K562 (cell line): ENCODE results near the gene IL10. TPM values are rescaled to one million over a fixed set of nuclear protein-coding genes. Genes with fewer than 3 reads are reported as not detected.

Experiments
- ATAC-seq: fragments of 200-7000 bp; cut with Tn5 transposase; 3 replicates; pipeline ENCODE4 v1.9.1; 2020; ENCODE audit warnings: moderate library complexity
- BruUV-seq: library from RNA; stranded (reverse); fragments of 400-500 nt; replicated peaks from 2 replicates; lab custom pipeline; 2021; lab: Mats Ljungman, UMichigan
- CTCF ChIA-PET: fragments of 300-600 bp; formaldehyde crosslinking; extraction: SDS; loops from one replicate; lab custom pipeline; 2021; ENCODE audit warnings: low intra/inter-chr PET ratio; lab: Yijun Ruan, JAX
- POLR2A ChIA-PET: fragments of 300-600, 350-650 bp; sonication (Branson Sonifier 250); formaldehyde crosslinking; extraction: SDS; loops from one replicate; lab custom pipeline; 2021; ENCODE audit warnings: antibody characterized with exemption, inconsistent platforms; lab: Yijun Ruan, JAX
- DNase-seq, 4 experiments: peaks; one replicate each; pipeline versions ENCODE4 v3.0.0 to v3.0.0-alpha.2; 2011 to 2018; ENCODE audit warnings: low spot score in 3 of 4, mixed read lengths in 3 of 4; ENCODE audit errors: extremely low read depth in 1 of 4
- FAIRE-seq: peaks from 2 replicates; lab custom pipeline; 2011; peaks lifted over from hg19 to GRCh38; lab: Jason Lieb, UNC
- H2AFZ ChIP-seq: 2 replicates; pipeline ENCODE4 v1.6.0; 2011; ENCODE audit warnings: low read depth, low read length, control low read depth, inconsistent platforms
- H3K27ac ChIP-seq: fragments of 200-600 bp; 3 replicates; pipeline ENCODE4 v1.8.0; 2011; ENCODE audit warnings: low read depth, mild to moderate bottlenecking, control low read depth, inconsistent platforms, low read length, moderate library complexity, mixed read lengths; ENCODE audit errors: extremely low read depth
- H3K27me3 ChIP-seq, 2 experiments: fragments of 300-600 bp in 1 of 2; 2 replicates in 1 of 2; 3 replicates in 1 of 2; pipeline versions ENCODE4 v1.6.0 to v1.8.0; 2011; ENCODE audit warnings: inconsistent platforms in 2 of 2, low read length in 2 of 2, mild to moderate bottlenecking in 1 of 2, mixed read lengths in 1 of 2, moderate library complexity in 1 of 2; ENCODE audit not compliant: control insufficient read depth in 2 of 2, insufficient read depth in 2 of 2
- H3K36me3 ChIP-seq: fragments of 300-600 bp; 3 replicates; pipeline ENCODE4 v1.8.0; 2011; ENCODE audit warnings: mild to moderate bottlenecking, low read length, inconsistent platforms; ENCODE audit not compliant: control insufficient read depth, insufficient read depth
- H3K4me1 ChIP-seq, 2 experiments: fragments of 200-600 bp in 1 of 2; replicated peaks in 1 of 2; 2 replicates in 1 of 2; 3 replicates in 1 of 2; pipeline versions ENCODE4 v1.5.1 to v1.8.0; 2011; ENCODE audit warnings: inconsistent platforms in 2 of 2, low read length in 2 of 2, mild to moderate bottlenecking in 1 of 2, mixed read lengths in 1 of 2, moderate library complexity in 1 of 2; ENCODE audit not compliant: control insufficient read depth in 2 of 2, insufficient read depth in 2 of 2
- H3K4me2 ChIP-seq: 2 replicates; pipeline ENCODE4 v1.6.1; 2011; ENCODE audit warnings: low read length, control low read depth, inconsistent platforms, mixed read lengths; ENCODE audit not compliant: insufficient read depth
- H3K4me3 ChIP-seq: fragments of 200-600 bp; sonication (generic), shearing (Covaris generic); 2 replicates; pipeline ENCODE4 v1.5.1; 2016; ENCODE audit warnings: control low read depth, inconsistent platforms
- H3K79me2 ChIP-seq: fragments of 200-600 bp; 3 replicates; pipeline ENCODE4 v1.8.0; 2011; ENCODE audit warnings: low read length, inconsistent platforms; ENCODE audit not compliant: control insufficient read depth, insufficient read depth
- H3K9ac ChIP-seq, 2 experiments: 2 replicates each; pipeline versions ENCODE4 v1.6.0 to v1.6.1; 2011; ENCODE audit warnings: low read depth in 2 of 2, low read length in 2 of 2, control low read depth in 1 of 2, inconsistent platforms in 1 of 2, mild to moderate bottlenecking in 1 of 2, mixed read lengths in 1 of 2; ENCODE audit not compliant: insufficient read depth in 1 of 2
- H3K9me1 ChIP-seq: one replicate; pipeline ENCODE4 v1.6.0; 2011; ENCODE audit warnings: inconsistent platforms, mild to moderate bottlenecking, low read length, moderate library complexity; ENCODE audit not compliant: control insufficient read depth, insufficient read depth
- H3K9me3 ChIP-seq: replicated peaks from 2 replicates; pipeline ENCODE4 v1.5.1; 2011; ENCODE audit warnings: low read depth, low read length, inconsistent platforms; ENCODE audit not compliant: control insufficient read depth, insufficient read depth
- H4K20me1 ChIP-seq: replicated peaks from 2 replicates; pipeline ENCODE4 v1.6.1; 2011; ENCODE audit warnings: low read length, inconsistent platforms, mixed read lengths; ENCODE audit not compliant: control insufficient read depth, insufficient read depth
- FUS ChIP-seq: fragments of 200-400 bp; formaldehyde crosslinking; optimal IDR thresholded peaks from 2 replicates; pipeline ENCODE3; 2017; ENCODE audit warnings: low read depth, low read length
- ILK ChIP-seq: fragments of 450-650 bp; IDR thresholded peaks from 2 replicates; pipeline ENCODE4 v1.6.1; 2016; ENCODE audit warnings: missing genetic modification characterization, low read depth, mild to moderate bottlenecking, missing compliant biosample characterization, moderate library complexity, borderline replicate concordance
- MEIS2 ChIP-seq: fragments of 450-650 bp; IDR thresholded peaks from 2 replicates; pipeline ENCODE4 v1.6.1; 2014; ENCODE audit warnings: mild to moderate bottlenecking; ENCODE audit not compliant: partially characterized antibody
- PCBP2 ChIP-seq: fragments of 200-400 bp; formaldehyde crosslinking; IDR thresholded peaks from 2 replicates; pipeline ENCODE4 v1.6.1; 2018; ENCODE audit warnings: low read length, low read depth, mild to moderate bottlenecking, moderate library complexity; ENCODE audit not compliant: poor library complexity, severe bottlenecking
- ZNF165 ChIP-seq: fragments of 250-450 bp; sonication (Bioruptor Pico); IDR thresholded peaks from 2 replicates; pipeline ENCODE4 v1.4.0; 2020; ENCODE audit warnings: borderline replicate concordance
- ZNF239 ChIP-seq: fragments of 250-450 bp; sonication (Bioruptor Pico); IDR thresholded peaks from 2 replicates; pipeline ENCODE4 v1.4.0; 2020; ENCODE audit warnings: mild to moderate bottlenecking
- ZNF274 ChIP-seq: IDR thresholded peaks from 2 replicates; pipeline ENCODE4 v1.6.1; 2011; ENCODE audit warnings: low read depth, mild to moderate bottlenecking, low read length, moderate library complexity, borderline replicate concordance
- ZNF316 ChIP-seq: fragments of 450-650 bp; IDR thresholded peaks from 2 replicates; pipeline ENCODE4 v1.6.1; 2016
- ZNF668 ChIP-seq: fragments of 250-450 bp; sonication (Bioruptor Pico); IDR thresholded peaks from 2 replicates; pipeline ENCODE4 v1.8.0; 2022; ENCODE audit warnings: mild to moderate bottlenecking, inconsistent platforms
- WGBS: fragments of 100-300 bp; shearing (Covaris generic); methylation state at CpG from one replicate; pipeline ENCODE4 v1.1.6; 2016; ENCODE audit warnings: low coverage, mixed read lengths; ENCODE audit not compliant: insufficient coverage; ENCODE audit errors: missing lambda C conversion rate; 5-methylcytosine and 5-hydroxymethylcytosine counted together
- in situ Hi-C: fragments of 300-500 bp; cut with MboI; formaldehyde crosslinking; loops from 4 replicates; pipeline ENCODE4 v1.15.0; 2018; ENCODE audit warnings: inconsistent platforms, mixed read lengths
- intact Hi-C: fragments of 100-400 bp; cut with micrococcal nuclease; formaldehyde crosslinking; loops from 2 replicates; pipeline ENCODE4 v1.14.2; 2022
- polyA plus RNA-seq, 8 experiments: library from polyadenylated mRNA; depleted of rRNA in 4 of 8; stranded (reverse) in 5 of 8; unstranded in 3 of 8; fragments of >200 nt; fragmentation: Nextera tagmentation in 2 of 8; fragmentation: Illumina TruSeq in 1 of 8; extraction: Ambion mirVana in 2 of 8; extraction: Trizol in 1 of 8; gene quantifications; 2 replicates each; pipeline versions ENCODE4 v1.2.1 to v1.2.3, GENCODE V29; 2011 to 2014; ENCODE audit warnings: inconsistent platforms in 1 of 8, missing spikeins in 1 of 8
- total RNA-seq, 7 experiments: library from RNA; depleted of rRNA in 6 of 7; stranded (reverse); fragments of >200 nt in 6 of 7; fragmentation: Illumina TruSeq in 2 of 7; extraction: Trizol in 2 of 7; gene quantifications; 2 replicates each; pipeline versions ENCODE4 v1.2.1 to v1.2.3, GENCODE V29; 2011 to 2021; ENCODE audit warnings: low replicate concordance in 1 of 7
- TF ChIP-seq, protein P1 (sequence below): fragments of 450-650 bp; IDR thresholded peaks from 2 replicates; pipeline ENCODE4 v1.7.0; 2016; ENCODE audit warnings: borderline replicate concordance
- TF ChIP-seq, protein P2 (sequence below): fragments of 200-800 bp; sonication (Bioruptor generic); IDR thresholded peaks from 2 replicates; pipeline ENCODE4 v1.6.1; 2017; ENCODE audit warnings: missing genetic modification characterization, missing compliant biosample characterization

The IL10 gene
- total and polyA plus RNA-seq, 9 of the 15 experiments (the other 6 are each of a cell fraction or from before 2014, with no cell fraction given): 0.29 TPM; not detected in 8

- TF ChIP-seq ILK (tag) (no peak), ZNF274 (no peak), PCBP2 (no peak)
- TF ChIP-seq, protein P1, sequence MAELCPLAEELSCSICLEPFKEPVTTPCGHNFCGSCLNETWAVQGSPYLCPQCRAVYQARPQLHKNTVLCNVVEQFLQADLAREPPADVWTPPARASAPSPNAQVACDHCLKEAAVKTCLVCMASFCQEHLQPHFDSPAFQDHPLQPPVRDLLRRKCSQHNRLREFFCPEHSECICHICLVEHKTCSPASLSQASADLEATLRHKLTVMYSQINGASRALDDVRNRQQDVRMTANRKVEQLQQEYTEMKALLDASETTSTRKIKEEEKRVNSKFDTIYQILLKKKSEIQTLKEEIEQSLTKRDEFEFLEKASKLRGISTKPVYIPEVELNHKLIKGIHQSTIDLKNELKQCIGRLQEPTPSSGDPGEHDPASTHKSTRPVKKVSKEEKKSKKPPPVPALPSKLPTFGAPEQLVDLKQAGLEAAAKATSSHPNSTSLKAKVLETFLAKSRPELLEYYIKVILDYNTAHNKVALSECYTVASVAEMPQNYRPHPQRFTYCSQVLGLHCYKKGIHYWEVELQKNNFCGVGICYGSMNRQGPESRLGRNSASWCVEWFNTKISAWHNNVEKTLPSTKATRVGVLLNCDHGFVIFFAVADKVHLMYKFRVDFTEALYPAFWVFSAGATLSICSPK: no peak
Measured at GRCh38 chr1:206727981-206728696, 44.2 kb downstream of the IL10 start (continued).

DNA sequence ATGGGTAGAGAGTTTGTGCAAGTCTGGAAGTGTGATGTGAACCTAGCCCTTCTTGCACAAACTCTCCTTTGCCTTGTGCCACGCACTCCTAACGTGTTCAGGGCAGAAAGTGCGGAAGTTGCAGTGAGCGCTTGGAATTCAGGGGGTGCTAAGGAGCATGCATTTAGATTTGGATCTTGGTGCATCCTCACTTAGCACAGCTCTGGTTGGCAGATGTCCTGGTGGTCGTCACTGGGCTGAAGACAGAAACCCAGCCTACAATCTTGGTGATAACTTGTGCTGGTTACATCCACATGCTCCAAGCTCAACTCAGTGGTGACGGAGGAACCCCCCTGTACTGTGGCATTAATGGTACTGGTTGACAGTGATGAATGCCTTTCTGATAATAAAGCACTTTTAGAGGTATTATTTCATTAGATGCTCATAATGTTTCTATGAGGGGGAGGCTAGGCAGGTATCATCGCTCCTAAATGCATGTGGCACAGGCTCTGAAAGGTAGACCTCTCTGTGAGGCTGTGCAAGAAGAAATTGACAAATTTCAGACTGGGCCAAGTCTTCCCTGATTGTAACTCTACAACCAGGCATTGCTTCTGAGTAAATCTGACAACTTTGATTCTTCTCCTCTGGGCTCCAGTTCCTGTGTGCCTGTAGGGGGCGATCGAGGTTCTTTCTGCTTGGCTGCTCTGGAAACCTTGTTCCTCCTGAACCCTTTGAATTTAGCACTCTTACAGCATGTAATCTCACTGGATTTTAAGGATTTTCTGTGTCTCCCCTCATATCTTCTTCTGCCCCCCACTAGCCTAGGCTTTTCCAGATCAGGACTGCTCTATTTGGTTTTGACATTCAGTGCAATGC is 47.0 kb downstream of the IL10 start:
- H3K27ac ChIP-seq: no peak overlapping the region
- peaks cover 18% of the 10 kb centered on the region for H3K9me1 ChIP-seq
- H3K27me3 ChIP-seq: no peaks in the 10 kb centered on the region
- peaks cover 53% of the 10 kb centered on the region for H3K79me2 ChIP-seq
- ATAC-seq (peak; percentile 88), DNase-seq (peak; percentile 69 to 82 (median 72)), FAIRE-seq (peak; percentile 79)
- H3K9ac ChIP-seq: no peak overlapping the region
- in situ Hi-C loops (no loop called here), intact Hi-C loops (loop anchor here (2.0 to 5.0 kb wide), 2 partner anchors 61 to 257 kb away; no protein-coding TSS in a partner anchor)
- no peaks in the 10 kb centered on the region for H3K9me3 ChIP-seq
- peaks cover 19% of the 10 kb centered on the region for H3K36me3 ChIP-seq
- no peak overlapping the region for H2AFZ ChIP-seq
- H3K4me2 ChIP-seq: no peak overlapping the region
- peaks cover 35% of the 10 kb centered on the region for H4K20me1 ChIP-seq
- no TSS peak for BruUV-seq
- peaks cover 19 to 27% of the 10 kb centered on the region in 2 experiments for H3K4me1 ChIP-seq
- WGBS: 52% methylated on average over 9 of the region's 9 CpGs
- H3K4me3 ChIP-seq: no peak overlapping the region
- ChIA-PET POLR2A (interaction anchor here (0.6 to 1.7 kb wide), 5 partner anchors 10 to 191 kb away, joined by 3 to 9 read pairs (median 3); no protein-coding TSS in a partner anchor), CTCF (interaction anchor here (0.8 to 2.7 kb wide), 7 partner anchors 8 to 772 kb away, joined by 3 to 33 read pairs (median 3); no protein-coding TSS in a partner anchor)
- TF ChIP-seq FUS (no peak), ZNF316 (no peak), ZNF668 (CRISPR knock-in tag) (no peak), ZNF165 (CRISPR knock-in tag) (no peak), ZNF239 (no peak), MEIS2 (peak; percentile 65)
- TF ChIP-seq, protein P2, sequence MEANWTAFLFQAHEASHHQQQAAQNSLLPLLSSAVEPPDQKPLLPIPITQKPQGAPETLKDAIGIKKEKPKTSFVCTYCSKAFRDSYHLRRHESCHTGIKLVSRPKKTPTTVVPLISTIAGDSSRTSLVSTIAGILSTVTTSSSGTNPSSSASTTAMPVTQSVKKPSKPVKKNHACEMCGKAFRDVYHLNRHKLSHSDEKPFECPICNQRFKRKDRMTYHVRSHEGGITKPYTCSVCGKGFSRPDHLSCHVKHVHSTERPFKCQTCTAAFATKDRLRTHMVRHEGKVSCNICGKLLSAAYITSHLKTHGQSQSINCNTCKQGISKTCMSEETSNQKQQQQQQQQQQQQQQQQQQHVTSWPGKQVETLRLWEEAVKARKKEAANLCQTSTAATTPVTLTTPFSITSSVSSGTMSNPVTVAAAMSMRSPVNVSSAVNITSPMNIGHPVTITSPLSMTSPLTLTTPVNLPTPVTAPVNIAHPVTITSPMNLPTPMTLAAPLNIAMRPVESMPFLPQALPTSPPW: no peak
